Measurements from ENCODE around the gene TOGARAM2.

GRCh38 chr2:29052807-29053206 lies 71.7 kb downstream of the TOGARAM2 start:
- no peak for TF ChIP-seq CHD2 (IDR thresholded peaks at IDR 0.05; ENCODE audit: borderline replicate concordance, low read depth, low read length)
- no peak for TF ChIP-seq CTCF (IDR thresholded peaks at IDR 0.05 in 2 of 3, conservative IDR thresholded peaks at IDR 0.05 in 1 of 3; ENCODE audit: control insufficient read depth in 2 of 3, extremely low read depth in 1 of 3, insufficient read depth in 1 of 3, low read depth in 3 of 3, low read length in 3 of 3)
- no peak for TF ChIP-seq POLR2A (IDR thresholded peaks at IDR 0.05; ENCODE audit: low read depth, low read length)
